ENCODE measurements around the gene GOPC.

GRCh38 chr6:117637770-117638169 is 35.5 kb upstream of the GOPC start:
- TF ChIP-seq GATA2 (IDR thresholded peaks at IDR 0.05; ENCODE audit: low read depth, low read length) (no peak), GATA3 (IDR thresholded peaks at IDR 0.05; ENCODE audit: low read depth, low read length) (no peak)
